HG02884 (cell line): ENCODE measurements around the gene KYAT1.
"Not testable (repeated sequence)": the region's sequence is repeated elsewhere in the genome, so short reads cannot be mapped to it uniquely, and the experiment has no call there.

Source experiments
- ATAC-seq: cut with Tn5 transposase; IDR thresholded peaks from one replicate; pipeline ENCODE4 v1.9.1; 2021; ENCODE audit warnings: mild to moderate bottlenecking, moderate library complexity; ENCODE audit not compliant: unreplicated experiment

KYAT1 gene

DNA sequence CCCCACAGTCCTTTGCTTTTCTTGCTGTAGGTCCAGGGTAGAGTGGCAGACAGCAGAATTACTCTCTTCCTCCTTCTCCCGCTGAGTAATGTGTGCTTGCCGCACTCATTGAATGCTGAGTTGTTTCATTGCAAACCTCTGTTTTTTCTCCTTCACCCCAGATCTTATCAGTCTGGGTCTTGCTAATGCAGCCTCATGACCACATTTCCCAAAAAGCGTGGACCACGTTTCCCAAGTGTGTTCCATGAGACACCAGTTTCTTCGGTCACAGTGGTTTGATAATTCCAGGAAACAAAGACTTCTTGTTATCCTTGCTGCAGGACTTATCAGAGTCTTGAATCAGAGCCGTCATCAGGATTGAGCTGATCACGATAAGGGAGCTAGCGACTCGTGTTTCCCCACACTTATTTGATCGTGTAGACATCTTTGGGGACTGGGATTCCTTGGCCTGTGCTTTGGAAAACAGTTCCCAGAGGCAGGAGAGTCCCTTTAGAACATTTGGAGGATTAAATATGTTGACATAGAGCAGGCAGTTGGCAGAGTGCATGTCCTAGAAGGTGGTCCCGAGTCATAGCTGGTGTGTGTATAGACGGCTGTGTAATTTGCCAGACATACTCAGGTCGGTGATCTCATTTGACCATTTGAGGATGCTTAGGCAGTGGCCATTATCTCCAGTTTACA lies 4.6 kb upstream of the KYAT1 start:
- ATAC-seq = no peak

DNA sequence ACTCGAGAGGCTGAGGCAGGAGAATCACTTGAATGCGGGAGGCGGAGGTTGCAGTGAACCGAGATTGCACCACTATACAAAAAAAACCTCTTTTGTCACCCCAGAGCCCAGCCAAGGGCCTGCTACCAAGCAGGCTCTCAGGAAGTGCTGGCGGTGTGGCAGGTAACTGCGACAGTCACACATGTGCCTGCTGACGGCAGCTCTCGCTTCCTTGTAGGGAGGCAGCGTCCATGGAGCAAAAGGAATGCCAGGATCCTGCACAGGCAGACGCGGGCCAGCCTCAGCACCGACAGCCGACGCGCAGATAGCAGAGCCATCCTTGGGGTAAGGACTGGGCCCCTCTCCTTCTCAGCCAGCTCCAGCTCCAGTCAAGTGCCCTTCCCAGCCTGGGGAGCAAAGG lies 4.0 kb upstream of the KYAT1 start:
- ATAC-seq = no peak

DNA sequence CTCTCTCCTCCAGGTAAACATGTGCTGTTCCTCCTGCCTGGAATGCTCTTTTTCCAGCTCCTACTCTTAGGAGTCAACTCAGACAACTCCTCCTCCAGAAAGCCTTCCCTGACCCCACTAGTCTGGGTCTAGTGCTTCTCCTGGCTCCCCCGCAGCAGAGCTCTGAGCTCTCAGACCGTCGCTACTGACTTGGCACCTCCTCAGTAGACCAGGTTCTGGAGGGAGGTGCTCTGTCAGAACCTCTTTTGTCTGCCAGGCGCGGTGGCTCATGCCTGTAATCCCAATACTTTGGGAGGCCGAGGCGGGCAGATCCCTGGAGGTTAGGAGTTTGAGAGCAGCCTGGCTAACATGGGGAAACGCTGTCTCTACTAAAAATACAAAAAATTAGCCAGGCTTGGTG lies 3.6 kb upstream of the KYAT1 start:
- no peak for ATAC-seq

DNA sequence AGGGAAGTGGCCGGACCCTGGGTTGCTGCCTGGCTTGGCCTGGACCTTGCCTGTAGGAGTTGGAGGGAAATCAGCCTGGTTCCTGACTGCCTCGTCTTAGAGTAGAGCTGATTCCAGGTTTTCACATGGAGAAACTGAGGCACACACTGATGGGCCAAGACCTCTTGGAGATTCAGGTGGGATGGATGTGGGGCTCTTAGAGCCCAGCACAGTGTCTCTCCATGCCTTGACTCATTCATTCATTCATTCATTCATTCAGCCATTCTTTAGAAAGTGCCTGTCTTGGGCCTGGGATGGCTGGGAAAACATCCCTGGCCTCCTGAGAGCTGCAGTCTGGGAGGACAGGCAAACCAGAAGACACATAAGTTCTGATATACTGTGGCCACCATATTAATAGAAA lies 2.4 kb upstream of the KYAT1 start:
- ATAC-seq = no peak

DNA sequence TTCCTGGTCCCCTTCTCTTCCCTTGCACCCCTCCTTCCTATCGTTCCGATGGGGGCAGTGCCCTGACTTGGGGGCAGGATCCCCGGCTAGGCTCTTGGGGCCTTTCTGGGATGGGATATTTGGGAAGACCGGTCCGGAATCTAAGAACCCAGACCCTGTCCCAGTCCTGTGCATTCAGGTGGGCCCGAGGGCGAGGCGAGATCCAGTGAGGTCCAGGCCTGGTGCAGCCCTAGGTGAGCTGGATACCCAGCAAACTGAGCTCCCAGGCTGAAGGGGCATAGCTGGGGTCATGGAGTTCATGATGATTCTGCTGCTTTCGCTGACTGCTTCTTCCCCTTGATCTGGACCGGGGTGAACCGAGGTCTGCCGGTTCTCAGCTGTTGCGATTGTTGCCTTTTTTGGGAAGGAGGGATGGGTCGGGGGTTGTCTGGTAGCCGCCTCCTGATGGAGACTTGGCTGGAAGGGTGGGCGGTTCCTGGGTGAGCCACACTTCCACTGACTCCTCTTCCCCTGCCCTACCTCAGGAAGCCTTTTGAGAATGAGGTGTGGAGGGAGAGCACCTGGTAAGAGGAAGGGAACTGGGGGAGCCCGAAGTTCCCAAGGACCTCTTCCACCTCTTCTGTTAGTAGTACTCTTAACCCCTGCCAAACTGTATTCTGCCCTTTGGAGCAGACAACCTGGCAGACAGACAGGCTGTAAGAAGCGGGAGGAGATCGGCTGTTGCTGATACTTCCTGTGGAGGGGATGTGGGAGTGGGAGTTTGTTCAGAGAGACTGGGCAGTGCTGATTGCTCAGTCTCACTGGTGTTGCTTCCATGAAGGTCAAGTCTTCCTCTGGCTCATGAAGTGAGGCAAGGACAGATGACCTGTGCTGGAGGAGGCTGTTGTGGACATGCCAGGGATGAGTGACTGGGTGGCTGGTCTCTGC lies 1.2 kb upstream of the KYAT1 start:
- no peak for ATAC-seq

DNA sequence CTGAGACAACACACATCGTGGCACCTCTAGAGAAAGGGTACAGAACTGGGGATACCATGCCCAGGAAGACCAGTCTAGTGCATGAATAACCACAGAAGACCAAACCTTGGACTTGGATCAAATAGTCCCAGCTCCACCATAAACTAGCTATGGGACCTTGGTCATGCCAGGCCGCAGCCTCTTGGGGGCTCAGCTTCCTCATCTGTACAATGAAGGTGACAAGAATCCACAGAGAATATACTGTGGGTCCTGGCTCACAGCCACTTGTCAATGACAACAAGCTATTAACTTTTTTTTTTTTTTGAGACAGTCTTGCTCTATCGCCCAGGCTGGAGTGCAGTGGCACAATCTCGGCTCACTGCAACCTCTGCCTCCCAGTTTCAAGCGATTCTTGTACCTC lies 3.9 kb downstream of the KYAT1 start:
- no peak for ATAC-seq

DNA sequence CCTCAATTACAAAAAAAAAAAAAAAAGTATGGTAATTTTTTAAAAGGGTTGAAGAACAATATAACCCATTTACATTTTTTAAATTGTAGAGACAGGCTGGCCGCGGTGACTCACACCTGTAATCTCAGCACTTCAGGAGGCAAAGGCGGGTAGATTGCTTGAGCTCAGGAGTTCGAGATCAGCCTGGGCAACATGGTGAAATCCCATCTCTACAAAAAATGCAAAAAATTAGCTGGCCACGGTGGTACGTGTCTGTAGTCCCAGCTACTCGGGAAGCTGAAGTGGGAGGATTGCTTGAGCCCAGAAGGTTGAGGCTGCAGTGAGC lies 10.8 kb downstream of the KYAT1 start:
- not testable (repeated sequence) for ATAC-seq

DNA sequence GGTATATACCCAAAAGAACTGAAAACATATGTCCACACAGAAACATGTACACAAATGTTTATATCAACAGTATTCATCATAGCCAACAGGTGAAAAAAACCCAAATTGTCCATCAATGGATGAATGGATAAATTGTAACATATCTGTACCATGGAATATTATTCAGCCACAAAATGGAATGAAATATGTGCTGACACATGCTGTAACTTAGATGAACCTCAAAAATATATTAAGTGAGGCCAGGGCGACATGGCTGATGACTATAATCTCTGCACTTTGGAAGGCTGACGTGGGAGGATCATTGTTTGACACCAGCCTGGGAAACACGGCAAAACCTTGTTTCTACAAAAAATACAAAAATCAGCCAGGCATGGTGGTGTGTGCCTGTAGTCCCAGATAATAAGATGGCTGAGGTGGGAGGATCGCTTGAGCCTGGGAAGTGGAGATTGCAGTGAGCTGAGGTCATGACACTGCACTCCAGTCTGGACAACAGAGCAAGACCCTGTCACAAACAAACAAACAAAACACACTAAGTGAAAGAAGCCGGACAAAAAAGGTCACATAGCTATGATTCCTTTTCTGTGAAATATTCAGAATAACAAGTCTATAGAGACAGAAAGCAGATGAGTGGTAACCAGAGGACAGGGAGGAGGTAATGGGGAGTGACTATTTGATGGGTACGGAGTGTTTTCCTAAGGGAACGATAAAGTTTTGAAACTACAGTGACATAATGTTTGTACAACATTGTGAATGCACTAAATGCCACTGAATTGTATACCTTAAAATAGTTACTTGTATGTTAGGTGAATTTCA lies 11.4 kb downstream of the KYAT1 start:
- ATAC-seq = no peak

DNA sequence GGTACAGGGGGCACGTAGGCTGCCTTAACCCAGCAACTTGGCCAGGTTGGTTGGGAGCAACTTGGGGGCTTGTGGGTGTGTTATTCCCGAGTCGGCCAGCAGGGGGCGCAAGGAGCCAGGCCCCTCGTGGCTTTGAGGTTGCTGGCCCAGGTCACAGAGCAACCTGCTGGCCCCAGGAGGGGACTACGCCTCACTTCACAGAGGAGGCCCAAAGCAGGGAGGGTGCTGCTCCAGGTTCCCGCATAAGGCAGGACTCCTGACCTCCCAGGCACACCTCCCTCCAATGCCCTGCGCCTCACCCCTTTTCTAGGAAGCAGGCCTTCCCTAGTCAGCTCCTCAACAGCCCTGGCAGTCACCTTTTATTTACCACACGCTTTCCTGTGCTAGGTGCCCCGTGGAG lies 18.1 kb downstream of the KYAT1 start:
- no peak for ATAC-seq

DNA sequence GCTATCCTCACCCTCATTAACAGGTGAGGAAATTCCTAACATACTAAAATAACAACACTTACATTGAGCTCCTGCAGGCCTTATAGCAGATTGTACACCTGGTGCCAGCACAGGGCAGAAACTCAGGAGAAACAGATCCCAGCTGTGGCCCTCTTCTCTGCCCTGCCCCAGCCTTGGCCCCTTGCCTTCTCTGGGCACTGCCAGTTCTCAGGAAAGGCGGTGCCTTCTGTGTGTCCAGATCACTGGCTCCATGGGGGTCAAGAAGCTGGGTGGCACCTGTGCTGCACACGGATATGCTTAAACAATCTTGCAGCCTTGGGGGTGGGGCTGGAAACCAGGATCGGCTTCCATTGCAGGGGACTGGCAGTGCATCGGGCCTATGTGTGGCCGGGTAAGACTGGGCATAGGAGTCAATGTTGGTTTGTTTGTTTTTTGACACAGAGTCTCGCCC lies 19.3 kb downstream of the KYAT1 start:
- ATAC-seq = no peak

DNA sequence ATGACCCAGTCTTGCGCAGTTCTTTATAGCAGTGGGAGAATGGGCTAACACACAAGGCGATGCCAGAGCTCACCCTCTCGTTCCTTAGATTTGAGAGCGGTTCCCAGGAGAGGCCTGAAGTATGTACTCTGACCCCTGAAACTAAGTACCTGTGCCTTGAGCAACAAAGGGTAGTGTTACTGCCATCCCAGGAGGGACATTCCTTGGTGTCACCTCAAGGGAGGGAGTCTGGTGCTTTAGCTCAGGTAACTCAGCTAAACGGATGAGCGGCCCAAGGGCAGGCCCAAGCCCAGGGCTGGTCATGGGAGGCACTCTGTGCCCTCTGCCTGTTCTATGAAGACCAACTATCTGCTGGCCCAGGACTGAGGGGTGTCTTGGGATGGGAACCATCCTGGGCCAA lies 20.2 kb downstream of the KYAT1 start:
- no peak for ATAC-seq

DNA sequence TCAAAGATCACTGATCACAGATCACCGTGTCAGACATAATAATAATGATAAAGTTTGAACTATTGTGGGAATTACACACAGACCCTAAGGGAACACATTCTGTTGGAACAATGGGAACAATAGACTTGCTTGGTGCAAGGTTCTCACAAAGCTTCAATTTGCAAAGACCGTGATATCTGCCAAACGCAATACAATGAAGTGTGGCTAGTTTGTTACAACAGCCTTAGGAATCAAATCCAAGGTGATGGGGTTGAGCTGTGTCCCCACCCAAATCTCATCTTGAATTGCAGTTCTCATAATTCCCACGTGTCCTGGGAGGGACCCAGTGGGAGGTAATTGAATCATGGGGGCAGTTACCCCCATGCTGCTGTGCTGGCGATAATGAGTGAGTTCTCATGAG lies 20.8 kb downstream of the KYAT1 start:
- no peak for ATAC-seq

DNA sequence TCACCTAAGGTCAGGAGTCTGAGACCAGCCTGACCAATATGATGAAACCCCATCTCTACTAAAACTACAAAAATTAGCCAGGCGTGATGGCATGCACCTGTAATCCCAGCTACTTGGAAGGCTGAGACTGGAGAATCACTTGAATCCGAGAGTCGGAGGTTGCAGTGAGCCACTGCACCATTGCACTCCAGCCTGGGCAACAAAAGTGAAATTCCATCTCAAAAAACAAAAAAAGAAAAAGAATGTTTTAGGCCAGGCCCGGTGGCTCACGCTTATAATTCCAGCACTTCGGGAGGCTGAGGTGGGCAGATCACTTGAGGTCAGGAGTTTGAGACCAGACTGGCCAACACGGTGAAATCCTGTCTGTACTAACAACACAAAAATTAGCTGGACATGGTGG lies 23.3 kb downstream of the KYAT1 start:
- not testable (repeated sequence) for ATAC-seq

DNA sequence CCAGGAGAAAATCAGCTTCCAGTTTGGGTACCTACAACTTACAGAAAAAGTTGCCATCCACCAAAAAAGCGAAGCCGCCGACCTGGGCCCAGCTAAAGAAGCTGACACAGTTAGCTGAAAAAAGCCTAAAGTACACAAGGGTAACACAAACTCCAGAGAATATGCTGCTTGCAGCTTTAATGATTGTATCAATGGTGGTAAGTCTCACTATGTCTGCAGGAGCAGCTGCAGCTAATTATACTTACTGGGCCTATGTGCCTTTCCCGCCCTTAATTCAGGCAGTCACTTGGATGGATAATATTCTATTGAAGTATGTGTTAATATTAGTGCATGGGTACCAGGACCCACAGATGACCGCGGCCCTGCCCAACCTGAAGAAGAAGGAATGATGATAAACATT lies 27.3 kb downstream of the KYAT1 start:
- ATAC-seq = not testable (repeated sequence)

DNA sequence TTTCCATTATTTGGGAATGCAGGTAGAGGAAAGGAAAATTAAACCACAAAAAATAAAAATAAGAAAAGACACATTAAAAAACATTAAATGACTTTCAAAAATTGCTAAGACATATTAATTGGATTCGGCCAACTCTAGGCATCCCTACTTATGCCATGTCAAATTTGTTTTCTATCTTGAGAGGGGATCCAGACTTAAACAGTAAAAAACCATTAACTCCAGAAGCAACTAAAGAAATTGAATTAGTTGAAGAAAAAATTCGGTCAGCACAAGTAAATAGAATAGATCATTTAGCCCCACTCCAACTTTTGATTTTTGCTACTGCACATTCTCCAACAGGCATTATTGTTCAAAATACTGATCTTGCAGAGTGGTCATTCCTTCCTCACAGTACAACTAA lies 29.1 kb downstream of the KYAT1 start:
- not testable (repeated sequence) for ATAC-seq

DNA sequence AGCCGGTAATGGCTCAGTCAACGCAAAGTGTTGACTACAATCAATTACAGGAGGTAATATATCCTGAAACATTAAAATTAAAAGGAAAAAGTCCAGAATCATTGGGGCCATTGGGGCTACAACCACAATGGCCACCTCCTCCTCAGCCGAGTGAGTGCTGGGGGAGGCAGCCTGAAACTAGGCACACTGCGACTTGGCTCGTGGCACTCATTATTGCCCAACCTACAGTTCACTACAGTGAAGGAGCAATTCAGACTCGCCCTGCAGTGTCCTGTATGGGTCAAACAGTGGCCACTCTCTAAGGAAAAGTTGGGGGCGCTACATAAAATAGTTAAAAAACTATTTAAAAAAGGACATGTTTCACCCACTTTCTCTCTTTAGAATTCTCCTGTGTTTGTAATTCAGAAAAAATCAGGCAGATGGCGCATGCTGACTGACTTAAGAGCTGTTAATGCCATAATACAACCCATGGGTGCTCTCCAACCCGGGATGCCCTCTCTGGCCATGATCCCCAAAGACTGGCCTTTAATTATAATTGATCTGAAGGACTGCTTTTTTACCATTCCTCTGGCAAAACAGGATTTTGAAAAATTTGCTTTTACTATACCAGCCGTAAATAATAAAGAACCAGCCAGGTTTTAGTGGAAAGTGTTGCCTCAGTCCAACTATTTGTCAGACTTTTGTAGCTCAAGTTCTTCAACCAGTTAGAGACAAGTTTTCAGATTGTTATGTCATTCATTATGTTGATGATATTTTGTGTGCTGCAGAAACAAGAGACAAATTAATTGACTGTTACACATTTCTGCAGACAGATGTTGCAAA lies 29.8 kb downstream of the KYAT1 start:
- not testable (repeated sequence) for ATAC-seq

DNA sequence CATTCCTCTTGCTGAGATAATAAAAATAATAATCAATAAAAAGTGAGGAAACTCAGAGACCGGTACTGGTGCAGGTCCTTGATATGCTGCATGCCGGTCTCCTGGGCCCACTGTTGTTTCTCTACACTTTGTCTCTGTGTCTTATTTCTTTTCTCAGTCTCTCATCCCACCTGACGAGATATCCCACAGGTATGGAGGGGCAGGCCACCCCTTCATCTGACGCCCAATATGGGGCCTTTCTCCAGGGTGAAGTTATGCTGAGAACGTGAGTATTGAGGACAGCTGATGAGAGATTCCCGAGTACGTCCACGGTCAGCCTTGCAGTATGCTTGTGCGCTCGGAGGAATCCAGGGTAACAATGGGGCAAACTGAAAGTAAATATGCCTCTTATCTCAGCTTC lies 30.7 kb downstream of the KYAT1 start:
- ATAC-seq = not testable (repeated sequence)

DNA sequence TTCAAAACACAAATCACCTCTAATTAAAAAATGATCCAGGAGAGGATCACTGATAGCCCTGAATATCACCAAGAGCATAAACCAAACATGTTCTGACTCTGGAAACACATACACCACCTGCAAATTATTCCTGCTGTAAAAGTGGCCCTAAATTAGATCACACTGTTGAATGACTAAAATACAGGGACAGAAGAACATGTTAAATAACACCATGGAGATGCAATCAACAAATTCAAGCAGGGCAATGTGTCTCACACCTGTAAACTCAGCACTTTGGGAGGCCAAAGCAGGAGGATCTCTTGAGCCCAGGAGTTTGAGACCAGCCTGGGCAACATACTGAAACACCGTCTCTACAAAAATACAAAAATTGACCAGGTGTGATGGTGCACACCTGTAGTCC lies 33.9 kb downstream of the KYAT1 start:
- ATAC-seq = no peak

DNA sequence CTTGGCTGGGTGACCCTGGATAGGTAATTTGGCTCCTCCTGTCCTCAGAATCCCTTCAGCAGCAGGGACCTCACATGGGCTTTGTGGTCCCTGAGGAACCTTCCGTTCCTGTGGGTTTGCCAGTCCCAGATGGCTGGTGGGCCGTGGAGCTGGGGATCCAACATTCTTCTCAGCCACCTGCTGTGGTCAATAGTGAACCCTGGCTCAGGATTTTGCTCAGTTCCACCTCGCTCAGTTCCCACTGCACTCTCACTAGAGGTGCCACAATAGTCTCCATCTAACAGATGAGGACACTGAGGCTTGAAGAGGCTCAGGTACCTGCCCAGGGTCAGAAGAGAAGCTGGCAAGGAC lies 35.1 kb downstream of the KYAT1 start:
- ATAC-seq = no peak

DNA sequence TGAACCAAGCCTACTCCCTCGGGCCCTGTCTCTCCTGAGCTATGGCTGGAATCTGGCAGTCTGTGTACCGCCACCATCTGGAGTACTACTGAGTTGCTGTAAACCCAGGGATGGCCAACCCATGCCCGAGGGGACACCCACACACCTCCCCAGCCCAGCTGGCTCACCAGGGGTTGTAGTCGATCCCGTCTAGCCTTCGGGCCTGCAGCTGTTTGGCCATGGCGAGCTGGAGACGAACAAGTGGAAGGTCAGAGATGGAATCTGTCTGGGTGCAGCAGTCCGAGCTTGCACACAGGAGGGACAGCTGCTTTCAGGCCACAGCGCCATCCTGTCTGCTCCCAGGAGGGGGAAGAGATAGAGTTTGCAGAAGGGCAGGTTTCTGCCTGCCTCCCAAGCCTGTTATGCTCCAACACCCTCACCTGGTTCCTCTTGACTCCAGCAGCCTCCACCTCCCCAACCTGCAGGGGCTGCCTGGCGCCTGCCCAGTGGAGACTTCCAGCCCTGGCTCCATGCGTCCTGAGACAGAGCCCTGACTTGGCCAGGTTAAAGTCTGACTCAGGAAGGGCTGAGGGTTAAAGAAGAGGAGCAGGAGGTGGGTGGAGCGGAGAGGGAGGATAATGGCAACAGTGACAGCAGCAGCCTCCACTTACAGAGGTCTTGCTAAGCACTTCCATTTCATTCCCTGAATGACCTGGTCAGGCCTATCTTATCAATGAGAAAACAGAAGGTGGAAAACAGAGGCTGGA lies 36.4 kb downstream of the KYAT1 start:
- no peak for ATAC-seq
